K562 (cell line): ENCODE measurements around the gene NR5A2.

Source experiments
- NCOA2 ChIP-seq, 2 experiments: fragments of 450-650 bp; IDR thresholded peaks; 2 replicates each; pipeline ENCODE4 v1.6.1; 2018; ENCODE audit warnings: mild to moderate bottlenecking in 2 of 2, moderate library complexity in 1 of 2; ENCODE audit not compliant: partially characterized antibody in 2 of 2
- ZNF263 ChIP-seq: sonication (generic); formaldehyde crosslinking; IDR thresholded peaks from 2 replicates; pipeline ENCODE4 v1.8.0; 2022; ENCODE audit warnings: mild to moderate bottlenecking, missing genetic modification reagents, borderline replicate concordance

DNA sequence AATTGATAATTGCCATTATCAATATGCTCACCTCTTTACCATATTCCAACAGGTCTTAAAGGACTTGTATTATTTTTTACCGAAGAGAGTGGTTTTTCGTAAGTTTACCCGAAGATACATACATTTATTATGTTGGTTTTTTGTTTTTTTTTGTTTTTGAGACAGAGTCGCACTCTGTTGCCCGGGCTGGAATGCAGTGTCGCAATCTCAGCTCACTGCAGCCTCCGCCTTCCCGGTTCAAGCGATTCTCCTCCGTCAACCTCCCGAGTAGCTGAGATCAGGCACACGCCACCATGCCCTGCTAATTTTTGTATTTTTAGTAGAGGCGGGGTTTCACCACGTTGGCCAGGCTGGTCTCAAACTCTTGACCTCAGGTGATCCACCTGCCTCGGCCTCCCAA lies 30.8 kb downstream of the NR5A2 start:
- TF ChIP-seq ZNF263 (CRISPR knock-in tag) (no peak), NCOA2 (IDR thresholded peaks at IDR 0.05; ENCODE audit: partially characterized antibody in 2 of 2) (no peak)
